K562 (cell line): ENCODE results near the gene GDPD2. TPM values are rescaled to one million over a fixed set of nuclear protein-coding genes. Genes with fewer than 3 reads are reported as not detected.

Experiments used
- ATAC-seq: fragments of 200-7000 bp; cut with Tn5 transposase; 3 replicates; pipeline ENCODE4 v1.9.1; 2020; ENCODE audit warnings: moderate library complexity
- BruUV-seq: library from RNA; stranded (reverse); fragments of 400-500 nt; replicated peaks from 2 replicates; lab custom pipeline; 2021; lab: Mats Ljungman, UMichigan
- CTCF ChIA-PET: fragments of 300-600 bp; formaldehyde crosslinking; extraction: SDS; loops from one replicate; lab custom pipeline; 2021; ENCODE audit warnings: low intra/inter-chr PET ratio; lab: Yijun Ruan, JAX
- POLR2A ChIA-PET: fragments of 300-600, 350-650 bp; sonication (Branson Sonifier 250); formaldehyde crosslinking; extraction: SDS; loops from one replicate; lab custom pipeline; 2021; ENCODE audit warnings: antibody characterized with exemption, inconsistent platforms; lab: Yijun Ruan, JAX
- DNase-seq, 4 experiments: peaks; one replicate each; pipeline versions ENCODE4 v3.0.0 to v3.0.0-alpha.2; 2011 to 2018; ENCODE audit warnings: low spot score in 3 of 4, mixed read lengths in 3 of 4; ENCODE audit errors: extremely low read depth in 1 of 4
- FAIRE-seq: peaks from 2 replicates; lab custom pipeline; 2011; peaks lifted over from hg19 to GRCh38; lab: Jason Lieb, UNC
- H2AFZ ChIP-seq: 2 replicates; pipeline ENCODE4 v1.6.0; 2011; ENCODE audit warnings: low read depth, low read length, control low read depth, inconsistent platforms
- H3K27ac ChIP-seq: fragments of 200-600 bp; 3 replicates; pipeline ENCODE4 v1.8.0; 2011; ENCODE audit warnings: low read depth, mild to moderate bottlenecking, control low read depth, inconsistent platforms, low read length, moderate library complexity, mixed read lengths; ENCODE audit errors: extremely low read depth
- H3K27me3 ChIP-seq, 2 experiments: fragments of 300-600 bp in 1 of 2; 2 replicates in 1 of 2; 3 replicates in 1 of 2; pipeline versions ENCODE4 v1.6.0 to v1.8.0; 2011; ENCODE audit warnings: inconsistent platforms in 2 of 2, low read length in 2 of 2, mild to moderate bottlenecking in 1 of 2, mixed read lengths in 1 of 2, moderate library complexity in 1 of 2; ENCODE audit not compliant: control insufficient read depth in 2 of 2, insufficient read depth in 2 of 2
- H3K36me3 ChIP-seq: fragments of 300-600 bp; 3 replicates; pipeline ENCODE4 v1.8.0; 2011; ENCODE audit warnings: mild to moderate bottlenecking, low read length, inconsistent platforms; ENCODE audit not compliant: control insufficient read depth, insufficient read depth
- H3K4me1 ChIP-seq, 2 experiments: fragments of 200-600 bp in 1 of 2; replicated peaks in 1 of 2; 2 replicates in 1 of 2; 3 replicates in 1 of 2; pipeline versions ENCODE4 v1.5.1 to v1.8.0; 2011; ENCODE audit warnings: inconsistent platforms in 2 of 2, low read length in 2 of 2, mild to moderate bottlenecking in 1 of 2, mixed read lengths in 1 of 2, moderate library complexity in 1 of 2; ENCODE audit not compliant: control insufficient read depth in 2 of 2, insufficient read depth in 2 of 2
- H3K4me2 ChIP-seq: 2 replicates; pipeline ENCODE4 v1.6.1; 2011; ENCODE audit warnings: low read length, control low read depth, inconsistent platforms, mixed read lengths; ENCODE audit not compliant: insufficient read depth
- H3K4me3 ChIP-seq: fragments of 200-600 bp; sonication (generic), shearing (Covaris generic); 2 replicates; pipeline ENCODE4 v1.5.1; 2016; ENCODE audit warnings: control low read depth, inconsistent platforms
- H3K79me2 ChIP-seq: fragments of 200-600 bp; 3 replicates; pipeline ENCODE4 v1.8.0; 2011; ENCODE audit warnings: low read length, inconsistent platforms; ENCODE audit not compliant: control insufficient read depth, insufficient read depth
- H3K9ac ChIP-seq, 2 experiments: 2 replicates each; pipeline versions ENCODE4 v1.6.0 to v1.6.1; 2011; ENCODE audit warnings: low read depth in 2 of 2, low read length in 2 of 2, control low read depth in 1 of 2, inconsistent platforms in 1 of 2, mild to moderate bottlenecking in 1 of 2, mixed read lengths in 1 of 2; ENCODE audit not compliant: insufficient read depth in 1 of 2
- H3K9me1 ChIP-seq: one replicate; pipeline ENCODE4 v1.6.0; 2011; ENCODE audit warnings: inconsistent platforms, mild to moderate bottlenecking, low read length, moderate library complexity; ENCODE audit not compliant: control insufficient read depth, insufficient read depth
- H3K9me3 ChIP-seq: replicated peaks from 2 replicates; pipeline ENCODE4 v1.5.1; 2011; ENCODE audit warnings: low read depth, low read length, inconsistent platforms; ENCODE audit not compliant: control insufficient read depth, insufficient read depth
- H4K20me1 ChIP-seq: replicated peaks from 2 replicates; pipeline ENCODE4 v1.6.1; 2011; ENCODE audit warnings: low read length, inconsistent platforms, mixed read lengths; ENCODE audit not compliant: control insufficient read depth, insufficient read depth
- ARID3A ChIP-seq: IDR thresholded peaks from 2 replicates; pipeline ENCODE4 v1.6.1; 2012; ENCODE audit warnings: low read depth, low read length, improper control_type of control experiment, borderline replicate concordance
- CC2D1A ChIP-seq: fragments of 450-650 bp; IDR thresholded peaks from 2 replicates; pipeline ENCODE4 v1.6.1; 2017; ENCODE audit warnings: mild to moderate bottlenecking
- CHCHD3 ChIP-seq: fragments of 250-450 bp; sonication (Bioruptor Pico); IDR thresholded peaks from 2 replicates; pipeline ENCODE4 v2.1.2; 2022; ENCODE audit warnings: mild to moderate bottlenecking
- DDX20 ChIP-seq: fragments of 450-650 bp; IDR thresholded peaks from 2 replicates; pipeline ENCODE4 v1.6.1; 2016; ENCODE audit warnings: missing genetic modification characterization, low read depth, mild to moderate bottlenecking, missing compliant biosample characterization, moderate library complexity
- FOS ChIP-seq: IDR thresholded peaks from 3 replicates; pipeline ENCODE4 v1.6.1; 2011; ENCODE audit not compliant: insufficient read length; ENCODE audit errors: extremely low read depth
- FUS ChIP-seq: fragments of 200-400 bp; formaldehyde crosslinking; optimal IDR thresholded peaks from 2 replicates; pipeline ENCODE3; 2017; ENCODE audit warnings: low read depth, low read length
- KHSRP ChIP-seq: fragments of 450-650 bp; IDR thresholded peaks from 2 replicates; pipeline ENCODE4 v1.6.1; 2017
- NR2C2 ChIP-seq, 2 experiments: fragments of 200-800 bp in 1 of 2; sonication (Bioruptor generic) in 1 of 2; sonication (generic) in 1 of 2; formaldehyde crosslinking in 1 of 2; IDR thresholded peaks; 2 replicates each; pipeline versions ENCODE4 v1.6.1 to v1.8.0; 2016 to 2022; ENCODE audit warnings: mild to moderate bottlenecking in 1 of 2, missing compliant biosample characterization in 1 of 2, missing genetic modification characterization in 1 of 2, missing genetic modification reagents in 1 of 2
- PCBP2 ChIP-seq: fragments of 200-400 bp; formaldehyde crosslinking; IDR thresholded peaks from 2 replicates; pipeline ENCODE4 v1.6.1; 2018; ENCODE audit warnings: low read length, low read depth, mild to moderate bottlenecking, moderate library complexity; ENCODE audit not compliant: poor library complexity, severe bottlenecking
- ZBTB9 ChIP-seq: fragments of 450-650 bp; formaldehyde crosslinking; IDR thresholded peaks from 2 replicates; pipeline ENCODE4 v1.4.0; 2020; ENCODE audit warnings: mild to moderate bottlenecking, moderate library complexity
- WGBS: fragments of 100-300 bp; shearing (Covaris generic); methylation state at CpG from one replicate; pipeline ENCODE4 v1.1.6; 2016; ENCODE audit warnings: low coverage, mixed read lengths; ENCODE audit not compliant: insufficient coverage; ENCODE audit errors: missing lambda C conversion rate; 5-methylcytosine and 5-hydroxymethylcytosine counted together
- in situ Hi-C: fragments of 300-500 bp; cut with MboI; formaldehyde crosslinking; loops from 4 replicates; pipeline ENCODE4 v1.15.0; 2018; ENCODE audit warnings: inconsistent platforms, mixed read lengths
- intact Hi-C: fragments of 100-400 bp; cut with micrococcal nuclease; formaldehyde crosslinking; loops from 2 replicates; pipeline ENCODE4 v1.14.2; 2022
- polyA plus RNA-seq, 8 experiments: library from polyadenylated mRNA; depleted of rRNA in 4 of 8; stranded (reverse) in 5 of 8; unstranded in 3 of 8; fragments of >200 nt; fragmentation: Nextera tagmentation in 2 of 8; fragmentation: Illumina TruSeq in 1 of 8; extraction: Ambion mirVana in 2 of 8; extraction: Trizol in 1 of 8; gene quantifications; 2 replicates each; pipeline versions ENCODE4 v1.2.1 to v1.2.3, GENCODE V29; 2011 to 2014; ENCODE audit warnings: inconsistent platforms in 1 of 8, missing spikeins in 1 of 8
- total RNA-seq, 7 experiments: library from RNA; depleted of rRNA in 6 of 7; stranded (reverse); fragments of >200 nt in 6 of 7; fragmentation: Illumina TruSeq in 2 of 7; extraction: Trizol in 2 of 7; gene quantifications; 2 replicates each; pipeline versions ENCODE4 v1.2.1 to v1.2.3, GENCODE V29; 2011 to 2021; ENCODE audit warnings: low replicate concordance in 1 of 7
- TF ChIP-seq, protein P1 (sequence below): IDR thresholded peaks from 3 replicates; pipeline ENCODE4 v1.6.1; 2011; ENCODE audit warnings: borderline replicate concordance, mild to moderate bottlenecking, moderate library complexity; ENCODE audit not compliant: insufficient read length; ENCODE audit errors: extremely low read depth
- TF ChIP-seq, protein P2 (sequence below): fragments of 250-450 bp; sonication (Bioruptor Pico); IDR thresholded peaks from 2 replicates; pipeline ENCODE4 v1.9.0; 2021; ENCODE audit warnings: mild to moderate bottlenecking, inconsistent platforms

Gene GDPD2
- total and polyA plus RNA-seq, 9 of the 15 experiments (the other 6 are each of a cell fraction or from before 2014, with no cell fraction given) = not detected

- H3K4me2 ChIP-seq = no peak overlapping the region
- no TSS peak for BruUV-seq
- in situ Hi-C loops (loop anchor here (10.0 kb wide), 1 partner anchor 212 kb away; no protein-coding TSS in a partner anchor), intact Hi-C loops (loop anchor here (5.0 to 10.0 kb wide), 2 partner anchors 512 to 724 kb away; no protein-coding TSS in a partner anchor)
- ATAC-seq (no peak), FAIRE-seq (no peak), DNase-seq (no peak)
- H3K9me1 ChIP-seq = no peaks in the 10 kb centered on the region
- no peak overlapping the region; the same call in 1 of the 2 replicates for H2AFZ ChIP-seq
- CTCF ChIA-PET = interaction anchor here (0.5 kb wide), 1 partner anchor 39 kb away, joined by 3 read pairs; no protein-coding TSS in a partner anchor
- H3K36me3 ChIP-seq = no peaks in the 10 kb centered on the region
- H3K9me3 ChIP-seq = no peaks in the 10 kb centered on the region
- H3K27me3 ChIP-seq = peaks cover 0 to 13% of the 10 kb centered on the region in 2 experiments; a peak in 1 of 5 replicates
- H3K4me3 ChIP-seq = no peak overlapping the region
- peaks cover 0 to 23% of the 10 kb centered on the region in 2 experiments; a peak in 4 of 5 replicates for H3K4me1 ChIP-seq
- no peak overlapping the region for H3K9ac ChIP-seq
- 0 out of 2 replicates have a peak, but pooled peaks cover 9% of the 10 kb centered on the region for H4K20me1 ChIP-seq
- no peak overlapping the region for H3K27ac ChIP-seq
- 32% methylated on average over 5 of the region's 5 CpGs for WGBS
- POLR2A ChIA-PET = interaction anchor here (1.0 kb wide), 1 partner anchor 18 kb away, joined by 4 read pairs; no protein-coding TSS in a partner anchor
- H3K79me2 ChIP-seq = peaks cover 3% of the 10 kb centered on the region; the same call in 2 of the 3 replicates
- TF ChIP-seq NR2C2 (CRISPR knock-in tag; IDR thresholded peaks at IDR 0.05) (no peak), NR2C2 (tag; IDR thresholded peaks at IDR 0.05) (no peak), CHCHD3 (no peak), ZBTB9 (CRISPR knock-in tag) (no peak), CC2D1A (no peak), FOS (no peak), DDX20 (tag) (no peak), KHSRP (no peak), FUS (no peak), ARID3A (no peak), PCBP2 (no peak)
- TF ChIP-seq, protein P1, sequence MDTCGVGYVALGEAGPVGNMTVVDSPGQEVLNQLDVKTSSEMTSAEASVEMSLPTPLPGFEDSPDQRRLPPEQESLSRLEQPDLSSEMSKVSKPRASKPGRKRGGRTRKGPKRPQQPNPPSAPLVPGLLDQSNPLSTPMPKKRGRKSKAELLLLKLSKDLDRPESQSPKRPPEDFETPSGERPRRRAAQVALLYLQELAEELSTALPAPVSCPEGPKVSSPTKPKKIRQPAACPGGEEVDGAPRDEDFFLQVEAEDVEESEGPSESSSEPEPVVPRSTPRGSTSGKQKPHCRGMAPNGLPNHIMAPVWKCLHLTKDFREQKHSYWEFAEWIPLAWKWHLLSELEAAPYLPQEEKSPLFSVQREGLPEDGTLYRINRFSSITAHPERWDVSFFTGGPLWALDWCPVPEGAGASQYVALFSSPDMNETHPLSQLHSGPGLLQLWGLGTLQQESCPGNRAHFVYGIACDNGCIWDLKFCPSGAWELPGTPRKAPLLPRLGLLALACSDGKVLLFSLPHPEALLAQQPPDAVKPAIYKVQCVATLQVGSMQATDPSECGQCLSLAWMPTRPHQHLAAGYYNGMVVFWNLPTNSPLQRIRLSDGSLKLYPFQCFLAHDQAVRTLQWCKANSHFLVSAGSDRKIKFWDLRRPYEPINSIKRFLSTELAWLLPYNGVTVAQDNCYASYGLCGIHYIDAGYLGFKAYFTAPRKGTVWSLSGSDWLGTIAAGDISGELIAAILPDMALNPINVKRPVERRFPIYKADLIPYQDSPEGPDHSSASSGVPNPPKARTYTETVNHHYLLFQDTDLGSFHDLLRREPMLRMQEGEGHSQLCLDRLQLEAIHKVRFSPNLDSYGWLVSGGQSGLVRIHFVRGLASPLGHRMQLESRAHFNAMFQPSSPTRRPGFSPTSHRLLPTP = no peak
- TF ChIP-seq, protein P2, sequence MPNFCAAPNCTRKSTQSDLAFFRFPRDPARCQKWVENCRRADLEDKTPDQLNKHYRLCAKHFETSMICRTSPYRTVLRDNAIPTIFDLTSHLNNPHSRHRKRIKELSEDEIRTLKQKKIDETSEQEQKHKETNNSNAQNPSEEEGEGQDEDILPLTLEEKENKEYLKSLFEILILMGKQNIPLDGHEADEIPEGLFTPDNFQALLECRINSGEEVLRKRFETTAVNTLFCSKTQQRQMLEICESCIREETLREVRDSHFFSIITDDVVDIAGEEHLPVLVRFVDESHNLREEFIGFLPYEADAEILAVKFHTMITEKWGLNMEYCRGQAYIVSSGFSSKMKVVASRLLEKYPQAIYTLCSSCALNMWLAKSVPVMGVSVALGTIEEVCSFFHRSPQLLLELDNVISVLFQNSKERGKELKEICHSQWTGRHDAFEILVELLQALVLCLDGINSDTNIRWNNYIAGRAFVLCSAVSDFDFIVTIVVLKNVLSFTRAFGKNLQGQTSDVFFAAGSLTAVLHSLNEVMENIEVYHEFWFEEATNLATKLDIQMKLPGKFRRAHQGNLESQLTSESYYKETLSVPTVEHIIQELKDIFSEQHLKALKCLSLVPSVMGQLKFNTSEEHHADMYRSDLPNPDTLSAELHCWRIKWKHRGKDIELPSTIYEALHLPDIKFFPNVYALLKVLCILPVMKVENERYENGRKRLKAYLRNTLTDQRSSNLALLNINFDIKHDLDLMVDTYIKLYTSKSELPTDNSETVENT (CRISPR knock-in tag) = no peak
These were observed 30.0 kb downstream of the GDPD2 start for GRCh38 chrX:70453024-70453618.
